NCI-H2081 (cell line): ENCODE results near the gene LEMD3.
"Not testable (repeated sequence)": the region's sequence is repeated elsewhere in the genome, so short reads cannot be mapped to it uniquely, and the experiment has no call there.

Experiments
- DNase-seq, 2 experiments: peaks; one replicate each; lab custom pipeline; 2025; lab: John Stamatoyannopoulos, UW

The LEMD3 gene

DNA sequence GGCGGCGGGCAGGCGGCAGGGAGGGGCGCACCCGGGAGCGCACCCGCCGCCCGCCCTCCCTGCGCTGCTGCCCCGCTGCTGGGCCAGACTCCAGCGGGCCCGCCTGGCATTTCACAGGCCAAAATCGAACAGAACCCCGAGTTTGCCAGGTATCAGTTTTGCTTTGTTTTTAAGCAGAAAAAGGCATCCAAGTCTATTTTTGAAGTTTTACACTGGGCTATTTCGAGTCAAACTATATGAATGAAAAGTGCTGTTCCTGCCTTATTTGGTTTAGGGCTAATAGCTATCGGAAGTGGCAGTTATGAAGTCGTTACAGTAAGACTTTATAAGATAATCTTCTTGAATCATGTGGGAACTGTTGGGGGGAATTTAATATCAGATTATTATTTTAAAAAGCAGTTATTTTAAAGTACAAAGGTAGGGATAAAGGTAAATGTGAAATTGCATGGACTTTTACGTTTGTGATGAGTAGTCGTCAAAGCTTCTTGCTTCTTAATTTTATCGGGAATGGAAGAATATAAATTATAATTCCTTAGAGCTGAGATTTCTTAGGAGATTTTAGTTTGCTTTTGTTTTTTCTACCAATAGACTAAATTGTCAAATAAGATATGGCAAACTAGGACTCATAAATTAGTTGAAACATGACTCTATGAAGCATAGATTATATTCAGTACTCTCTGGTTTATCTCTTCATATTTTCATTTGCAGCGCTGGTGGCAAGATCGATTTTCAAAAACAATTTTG, 110.2 kb downstream of the LEMD3 start:
- no peak for DNase-seq

GRCh38 chr12:65280306-65280705, 110.9 kb downstream of the LEMD3 start:
- no peak for DNase-seq

DNA sequence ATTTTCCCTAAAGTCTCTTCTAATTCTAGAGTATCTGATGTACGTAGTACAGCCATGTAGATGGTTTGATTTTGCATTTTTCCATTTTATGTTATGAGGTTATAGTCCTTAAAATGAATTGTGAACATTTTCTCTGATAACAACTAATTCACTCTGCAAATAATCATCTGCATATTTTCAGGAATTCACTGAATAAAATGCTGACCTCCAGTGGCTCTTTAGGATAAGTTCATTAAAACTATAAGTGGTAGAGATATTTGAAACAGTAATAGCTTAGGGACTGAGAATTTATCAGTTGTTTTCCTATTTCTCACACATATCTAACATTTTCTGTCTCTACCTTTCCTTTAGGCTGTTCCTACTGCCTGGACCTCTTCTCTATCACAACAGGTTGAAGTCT, 113.5 kb downstream of the LEMD3 start:
- no peak for DNase-seq

- not testable (repeated sequence) for DNase-seq
Observed at GRCh38 chr12:65285532-65285931, 116.1 kb downstream of the LEMD3 start.

DNA sequence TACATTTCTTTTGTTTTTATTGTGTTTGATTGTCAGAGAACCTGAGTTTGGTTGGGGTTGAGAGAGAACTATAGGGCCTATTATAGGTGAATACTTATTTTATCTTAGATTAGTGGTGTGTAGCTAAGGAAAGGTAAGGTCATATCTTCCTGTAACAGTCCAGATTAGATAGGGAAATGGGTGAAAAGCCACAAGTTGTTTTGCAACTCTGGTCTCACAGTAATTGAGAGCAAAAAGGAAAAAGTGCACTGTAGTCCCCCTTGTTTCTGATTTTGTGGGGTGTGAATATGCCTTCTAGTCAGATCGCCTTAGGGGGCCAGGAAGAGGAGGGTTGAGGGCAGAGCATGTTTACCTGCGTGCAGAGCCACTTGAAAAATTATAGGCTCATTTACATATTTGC, 118.0 kb downstream of the LEMD3 start:
- DNase-seq = no peak

DNA sequence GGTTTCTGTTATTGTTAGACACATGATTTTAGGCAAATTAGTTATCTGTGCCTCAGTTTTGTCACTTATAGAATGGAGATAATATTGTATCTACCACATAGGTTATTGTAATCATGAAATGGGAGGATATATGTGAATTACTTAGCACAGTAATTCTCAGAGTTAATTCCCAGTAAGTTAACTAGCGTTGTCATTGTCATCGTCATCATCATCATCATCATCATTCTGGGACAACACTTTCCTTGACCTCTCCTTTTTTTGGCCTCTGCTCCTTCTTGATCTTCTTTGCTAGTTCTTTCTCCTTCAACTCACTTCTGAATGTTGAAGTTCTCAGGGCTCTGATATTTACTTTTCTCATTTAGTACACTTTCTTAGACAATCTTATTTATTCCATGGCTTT, 122.9 kb downstream of the LEMD3 start:
- no peak for DNase-seq

DNA sequence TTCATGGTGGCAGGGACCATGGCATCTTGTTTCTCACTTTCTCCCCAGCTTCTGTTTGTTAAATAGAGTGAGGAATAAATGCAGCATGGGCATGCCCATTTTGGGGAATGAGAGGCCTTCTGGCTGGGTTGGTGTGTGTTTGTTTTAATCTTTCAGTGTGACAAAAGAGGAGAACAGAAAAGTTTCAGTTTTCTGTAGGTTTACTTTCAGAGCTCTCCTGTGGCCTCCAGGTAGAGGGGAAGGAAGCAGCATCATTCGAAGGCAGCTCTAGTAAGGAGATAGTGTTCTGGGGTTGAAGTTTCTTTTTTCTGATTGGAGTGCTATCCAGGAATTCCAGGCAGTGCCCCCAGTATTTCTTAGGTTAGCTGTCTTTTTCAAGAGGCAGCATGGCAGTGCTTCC, 124.4 kb downstream of the LEMD3 start:
- no peak for DNase-seq

DNA sequence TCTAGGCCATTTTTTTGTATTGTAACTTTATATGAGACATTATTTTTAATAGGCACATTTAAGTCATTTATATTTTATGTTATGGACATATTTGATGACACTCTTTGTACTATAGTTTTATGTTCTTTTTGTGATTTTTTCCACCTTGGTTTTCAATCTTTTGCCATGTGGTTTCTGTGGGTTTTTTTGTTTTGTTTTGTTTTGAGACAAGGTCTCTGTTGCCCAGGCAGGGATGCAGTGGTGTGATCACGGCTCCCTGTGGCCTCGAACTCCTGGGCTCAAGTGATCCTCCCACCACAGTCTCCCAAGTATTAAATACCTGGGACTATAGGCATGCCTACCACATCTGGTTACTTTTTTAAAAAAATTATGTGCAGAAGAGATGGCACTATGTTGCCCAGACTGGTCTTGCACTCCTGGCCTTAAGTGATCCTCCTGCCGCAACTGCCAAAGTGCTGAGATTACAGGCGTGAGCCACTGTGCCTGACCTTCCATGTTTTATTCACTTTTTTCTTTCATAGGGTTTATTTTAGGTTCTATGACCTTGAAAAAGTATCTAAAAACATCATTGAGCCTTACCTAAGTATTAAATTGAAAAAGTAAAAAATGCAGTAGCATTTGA, 125.4 kb downstream of the LEMD3 start:
- no peak for DNase-seq

- no peak for DNase-seq
Observed at GRCh38 chr12:65296508-65297265, 127.3 kb downstream of the LEMD3 start.
